Measurements from ENCODE around the gene COA1. TPM values are rescaled to one million over a fixed set of nuclear protein-coding genes. Genes with fewer than 3 reads are reported as not detected.
A peak's percentile ranks its signal among the peaks of the same experiment; 100 is the strongest.

Gene COA1
- total and polyA plus RNA-seq, 2 experiments from 2014 or later, result 152 to 220 TPM

DNA sequence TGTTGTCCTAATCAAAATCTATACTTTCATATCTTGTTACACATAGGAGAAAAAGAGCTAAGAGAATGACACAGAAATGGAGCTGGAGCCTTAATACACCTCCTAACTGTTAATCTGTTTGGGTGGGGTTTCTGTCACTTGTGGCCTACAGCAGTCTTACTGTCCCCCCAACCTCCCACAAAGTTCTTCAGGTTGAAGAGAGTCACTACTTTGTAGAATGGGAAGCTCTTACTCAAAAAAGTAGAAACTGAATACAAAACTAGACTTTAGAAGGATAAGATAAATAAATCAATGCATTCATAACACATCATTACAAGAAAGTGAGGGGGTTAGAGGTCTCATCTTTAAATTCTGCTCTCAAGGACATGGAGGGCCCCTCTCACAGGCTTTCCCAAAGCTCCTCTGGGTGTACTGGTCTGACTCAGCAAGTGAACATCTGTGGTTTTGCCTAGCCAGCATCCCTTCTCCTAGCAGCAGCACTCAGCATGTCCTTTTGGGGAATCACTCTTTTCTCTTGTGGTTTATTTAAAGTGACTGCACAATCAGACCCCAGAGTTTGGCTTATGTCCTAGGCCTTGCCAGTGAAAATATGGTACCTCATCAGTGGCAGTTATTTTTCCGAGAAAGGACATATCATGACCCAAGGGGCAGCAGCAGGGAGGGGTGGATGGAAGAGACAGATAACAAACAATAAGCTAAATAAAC is 27.2 kb upstream of the COA1 start:
- TF ChIP-seq, protein P1, sequence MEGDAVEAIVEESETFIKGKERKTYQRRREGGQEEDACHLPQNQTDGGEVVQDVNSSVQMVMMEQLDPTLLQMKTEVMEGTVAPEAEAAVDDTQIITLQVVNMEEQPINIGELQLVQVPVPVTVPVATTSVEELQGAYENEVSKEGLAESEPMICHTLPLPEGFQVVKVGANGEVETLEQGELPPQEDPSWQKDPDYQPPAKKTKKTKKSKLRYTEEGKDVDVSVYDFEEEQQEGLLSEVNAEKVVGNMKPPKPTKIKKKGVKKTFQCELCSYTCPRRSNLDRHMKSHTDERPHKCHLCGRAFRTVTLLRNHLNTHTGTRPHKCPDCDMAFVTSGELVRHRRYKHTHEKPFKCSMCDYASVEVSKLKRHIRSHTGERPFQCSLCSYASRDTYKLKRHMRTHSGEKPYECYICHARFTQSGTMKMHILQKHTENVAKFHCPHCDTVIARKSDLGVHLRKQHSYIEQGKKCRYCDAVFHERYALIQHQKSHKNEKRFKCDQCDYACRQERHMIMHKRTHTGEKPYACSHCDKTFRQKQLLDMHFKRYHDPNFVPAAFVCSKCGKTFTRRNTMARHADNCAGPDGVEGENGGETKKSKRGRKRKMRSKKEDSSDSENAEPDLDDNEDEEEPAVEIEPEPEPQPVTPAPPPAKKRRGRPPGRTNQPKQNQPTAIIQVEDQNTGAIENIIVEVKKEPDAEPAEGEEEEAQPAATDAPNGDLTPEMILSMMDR (IDR thresholded peaks at IDR 0.05; ENCODE audit: low read depth, low read length), result no peak
- H3K4me1 ChIP-seq (ENCODE audit: low read depth), result peaks cover 3% of the 10 kb centered on the region
- H3K4me3 ChIP-seq, result no peak overlapping the region
- no peaks in the 10 kb centered on the region for H3K36me3 ChIP-seq
- no peaks in the 10 kb centered on the region for H3K27me3 ChIP-seq
- peak in 1 of 2 donors; percentile 71 for DNase-seq (ENCODE audit: low read depth in 1 of 2, low spot score in 1 of 2)
- no peak overlapping the region for H3K27ac ChIP-seq
- H3K9me3 ChIP-seq (ENCODE audit: low read depth), result no peaks in the 10 kb centered on the region

DNA sequence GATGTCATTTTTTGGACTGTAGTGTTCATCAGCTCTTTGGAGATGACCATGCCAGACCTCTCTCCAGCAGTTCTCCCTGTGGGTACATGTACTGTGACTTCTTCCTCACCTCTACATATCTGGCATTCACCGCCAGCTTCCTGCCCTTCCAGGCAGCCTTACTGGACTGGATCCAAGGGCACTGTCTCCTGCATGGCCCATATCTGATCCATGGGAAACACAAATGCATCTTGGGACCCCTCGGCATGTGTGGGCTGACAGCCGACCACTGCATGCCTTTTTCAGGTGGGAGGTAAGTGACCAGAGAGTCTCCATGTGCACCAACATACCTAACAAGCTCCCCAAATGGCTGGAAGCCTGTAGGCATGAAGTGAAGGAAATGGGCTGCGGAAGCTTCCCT is 25.3 kb upstream of the COA1 start:
- Histone ChIP-seq H3K9me3 (ENCODE audit: low read depth) (no peaks in the 10 kb centered on the region), H3K27me3 (no peaks in the 10 kb centered on the region), H3K27ac (no peak overlapping the region), H3K4me3 (no peak overlapping the region), H3K36me3 (no peaks in the 10 kb centered on the region), H3K4me1 (ENCODE audit: low read depth) (peaks cover 3% of the 10 kb centered on the region)
- no peak for DNase-seq (ENCODE audit: low read depth in 1 of 2, low spot score in 1 of 2)
- TF ChIP-seq, protein P1 (IDR thresholded peaks at IDR 0.05; ENCODE audit: low read depth, low read length), result no peak

DNA sequence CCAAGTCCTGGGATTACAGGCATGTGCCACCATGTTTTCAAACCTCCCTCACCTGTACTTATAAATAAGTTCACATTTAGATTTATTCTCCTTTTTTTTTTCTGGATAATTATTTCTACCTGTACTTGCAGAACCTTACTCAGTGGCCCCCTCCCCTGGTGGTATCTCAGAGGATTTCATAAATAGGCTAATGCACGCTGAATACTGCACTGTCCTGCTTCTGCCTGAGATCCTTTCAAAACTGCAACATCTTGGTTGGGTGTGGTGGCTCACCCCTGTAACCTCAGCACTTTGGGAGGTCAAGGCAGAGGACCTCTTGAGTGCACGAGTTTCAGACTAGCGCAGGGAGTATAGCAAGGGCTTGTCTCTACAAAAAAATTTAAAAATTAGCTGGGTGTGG is 24.5 kb upstream of the COA1 start:
- H3K27ac ChIP-seq, result no peak overlapping the region
- TF ChIP-seq, protein P1 (IDR thresholded peaks at IDR 0.05; ENCODE audit: low read depth, low read length), result no peak
- no peaks in the 10 kb centered on the region for H3K4me1 ChIP-seq (ENCODE audit: low read depth)
- no peak for DNase-seq (ENCODE audit: low read depth in 1 of 2, low spot score in 1 of 2)
- no peaks in the 10 kb centered on the region for H3K27me3 ChIP-seq
- no peaks in the 10 kb centered on the region for H3K36me3 ChIP-seq
- no peaks in the 10 kb centered on the region for H3K9me3 ChIP-seq (ENCODE audit: low read depth)
- H3K4me3 ChIP-seq, result no peak overlapping the region

DNA sequence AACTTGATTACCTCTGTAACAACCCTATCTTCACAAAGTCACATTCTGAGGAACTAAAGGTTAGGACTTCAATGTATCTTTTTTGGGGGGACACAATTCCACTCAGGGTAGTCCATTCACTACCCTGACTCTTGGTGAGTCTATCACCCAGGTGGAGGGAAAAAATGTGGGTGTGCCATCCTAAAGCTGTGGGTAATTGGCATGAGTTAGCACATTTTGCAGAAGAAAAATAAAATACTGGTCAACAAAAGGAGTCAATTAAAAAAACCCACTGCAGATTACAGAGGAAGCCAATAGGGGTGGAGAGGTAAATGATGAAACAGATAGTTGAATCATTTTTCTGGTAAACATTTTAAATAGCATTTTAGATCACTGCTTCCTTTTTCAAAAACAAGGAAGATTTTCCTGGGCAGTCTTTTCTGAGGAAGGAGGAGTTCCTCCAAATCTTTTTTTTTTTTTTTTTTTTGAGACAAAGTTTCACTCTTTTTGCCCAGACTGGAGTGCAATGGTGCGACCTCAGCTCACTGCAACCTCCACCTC is 24.0 kb upstream of the COA1 start:
- Histone ChIP-seq H3K4me1 (ENCODE audit: low read depth) (no peaks in the 10 kb centered on the region), H3K4me3 (no peak overlapping the region), H3K27ac (no peak overlapping the region), H3K9me3 (ENCODE audit: low read depth) (no peaks in the 10 kb centered on the region), H3K36me3 (no peaks in the 10 kb centered on the region), H3K27me3 (no peaks in the 10 kb centered on the region)
- TF ChIP-seq, protein P1 (IDR thresholded peaks at IDR 0.05; ENCODE audit: low read depth, low read length), result no peak
- no peak for DNase-seq (ENCODE audit: low read depth in 1 of 2, low spot score in 1 of 2)

DNA sequence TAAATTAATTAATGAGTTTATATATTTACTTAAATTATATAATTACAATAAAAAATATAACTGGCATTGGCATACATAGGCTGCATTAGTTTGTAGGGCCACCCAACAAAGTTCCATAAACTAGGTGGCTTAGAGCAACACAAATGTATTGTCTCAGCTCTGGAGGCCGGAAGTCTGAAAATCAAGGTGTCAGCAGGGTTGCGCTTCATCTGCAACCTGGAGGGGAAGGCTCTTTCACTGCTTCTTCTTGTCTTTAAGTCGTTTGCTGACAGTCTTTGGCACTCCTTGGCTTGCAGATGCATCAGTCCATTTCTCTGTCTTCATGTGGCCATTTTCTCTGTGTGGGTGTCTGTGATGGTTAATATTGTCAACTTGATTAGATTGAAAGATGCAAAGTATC is 23.1 kb upstream of the COA1 start:
- Histone ChIP-seq H3K4me3 (no peak overlapping the region), H3K27me3 (no peaks in the 10 kb centered on the region), H3K27ac (no peak overlapping the region), H3K9me3 (ENCODE audit: low read depth) (no peaks in the 10 kb centered on the region), H3K36me3 (no peaks in the 10 kb centered on the region), H3K4me1 (ENCODE audit: low read depth) (no peaks in the 10 kb centered on the region)
- TF ChIP-seq, protein P1 (IDR thresholded peaks at IDR 0.05; ENCODE audit: low read depth, low read length), result no peak
- no peak for DNase-seq (ENCODE audit: low read depth in 1 of 2, low spot score in 1 of 2)
